Measurements from ENCODE around the gene ASB2.

Gene ASB2

GRCh38 chr14:93962701-93963601, 13.4 kb downstream of the ASB2 start:
- DNase-seq (ENCODE audit: low read depth): no peak

GRCh38 chr14:93961620-93962019, 14.8 kb downstream of the ASB2 start:
- DNase-seq (ENCODE audit: low read depth): no peak

GRCh38 chr14:93960774-93961438, 15.5 kb downstream of the ASB2 start:
- DNase-seq (ENCODE audit: low read depth): no peak

- no peak for DNase-seq (ENCODE audit: low read depth)
These were observed 16.3 kb downstream of the ASB2 start for GRCh38 chr14:93960108-93960475.

- peak; percentile 70 for DNase-seq (ENCODE audit: low read depth)
These were observed 16.9 kb downstream of the ASB2 start for GRCh38 chr14:93959239-93960107.

- DNase-seq (ENCODE audit: low read depth): no peak
These were observed 17.7 kb downstream of the ASB2 start for GRCh38 chr14:93958567-93959238.

GRCh38 chr14:93957751-93958566, 18.4 kb downstream of the ASB2 start:
- no peak for DNase-seq (ENCODE audit: low read depth)

GRCh38 chr14:93957333-93957710, 19.0 kb downstream of the ASB2 start:
- no peak for DNase-seq (ENCODE audit: low read depth)

- DNase-seq (ENCODE audit: low read depth): no peak
These were observed 19.6 kb downstream of the ASB2 start for GRCh38 chr14:93956514-93957332.

- no peak for DNase-seq (ENCODE audit: low read depth)
These were observed 20.4 kb downstream of the ASB2 start for GRCh38 chr14:93955850-93956481.

- DNase-seq (ENCODE audit: low read depth): no peak
These were observed 21.2 kb downstream of the ASB2 start for GRCh38 chr14:93954900-93955849.

- no peak for DNase-seq (ENCODE audit: low read depth)
These were observed 21.9 kb downstream of the ASB2 start for GRCh38 chr14:93954516-93954830.

GRCh38 chr14:93953739-93954515, 22.4 kb downstream of the ASB2 start:
- DNase-seq (ENCODE audit: low read depth): no peak

- no peak for DNase-seq (ENCODE audit: low read depth)
These were observed 23.1 kb downstream of the ASB2 start for GRCh38 chr14:93953263-93953662.

- no peak for DNase-seq (ENCODE audit: low read depth)
These were observed 23.5 kb downstream of the ASB2 start for GRCh38 chr14:93952829-93953228.

GRCh38 chr14:93951635-93952540, 24.5 kb downstream of the ASB2 start:
- no peak for DNase-seq (ENCODE audit: low read depth)

Measured in stimulated activated CD8-positive, alpha-beta memory T cell treated with anti-CD3 and anti-CD28 coated beads, Interleukin-15, amount 100 ng/mL, for 24 hours (primary cell).